ENCODE results near the gene FANCF. TPM values are rescaled to one million over a fixed set of nuclear protein-coding genes. Genes with fewer than 3 reads are reported as not detected.
A peak's percentile ranks its signal among the peaks of the same experiment; 100 is the strongest.
"Not testable (repeated sequence)": the region's sequence is repeated elsewhere in the genome, so short reads cannot be mapped to it uniquely, and the experiment has no call there.

Gene FANCF
- 1 to 10 TPM; 3.9 to 8.1 (median 5.8) TPM for polyA plus RNA-seq (ENCODE audit: insufficient read length in 10 of 10)
- long read RNA-seq, donor 1, transcript FANCF-201 (1 exons, 2,952 nt) = major isoform, 5 of 5 reads
- long read RNA-seq, donor 1, partial matches to known transcripts = 0 of 5 reads
- long read RNA-seq, donor 1, other reads (novel, unspliced or antisense) = 0 of 5 reads
- long read RNA-seq, donor 2, transcript FANCF-201 (1 exons, 2,952 nt) = major isoform, 6 of 6 reads
- long read RNA-seq, donor 2, partial matches to known transcripts = 0 of 6 reads
- long read RNA-seq, donor 2, other reads (novel, unspliced or antisense) = 0 of 6 reads
- long read RNA-seq, donor 3 = 0 reads
- long read RNA-seq, donor 4, partial matches to known transcripts = 0 of 3 reads
- long read RNA-seq, donor 4, other reads (novel, unspliced or antisense) = 0 of 3 reads
- long read RNA-seq, donor 5, transcript FANCF-201 (1 exons, 2,952 nt) = major isoform, 5 of 5 reads
- long read RNA-seq, donor 5, partial matches to known transcripts = 0 of 5 reads
- long read RNA-seq, donor 5, other reads (novel, unspliced or antisense) = 0 of 5 reads
- long read RNA-seq, donor 6, transcript FANCF-201 (1 exons, 2,952 nt) = major isoform, 10 of 10 reads
- long read RNA-seq, donor 6, partial matches to known transcripts = 0 of 10 reads
- long read RNA-seq, donor 6, other reads (novel, unspliced or antisense) = 0 of 10 reads
- long read RNA-seq, donor 7, partial matches to known transcripts = 0 of 2 reads
- long read RNA-seq, donor 7, other reads (novel, unspliced or antisense) = 0 of 2 reads
- long read RNA-seq, donor 8, transcript FANCF-201 (1 exons, 2,952 nt) = major isoform, 12 of 12 reads
- long read RNA-seq, donor 8, partial matches to known transcripts = 0 of 12 reads
- long read RNA-seq, donor 8, other reads (novel, unspliced or antisense) = 0 of 12 reads
- long read RNA-seq, donor 9, partial matches to known transcripts = 0 of 1 reads
- long read RNA-seq, donor 9, other reads (novel, unspliced or antisense) = 0 of 1 reads

- DNase-seq = peak; percentile 99
Measured at GRCh38 chr11:22625448-22626287, at the start of gene FANCF. Gene FANCF (minus strand): TSS chr11:22625823. CDS start chr11:22625810, 13 bp downstream.

GRCh38 chr11:22674470-22675439 is 49.1 kb upstream of the FANCF start:
- peak in 1 of 3 donors; percentile 26 for DNase-seq

- peak in 2 of 3 donors; percentile 46 to 66 for DNase-seq
Measured at GRCh38 chr11:22671751-22672150, 46.1 kb upstream of the FANCF start.

- DNase-seq = peak in 2 of 3 donors; percentile 37 to 65
Measured at GRCh38 chr11:22670830-22671229, 45.2 kb upstream of the FANCF start.

- no peak for DNase-seq
Measured at GRCh38 chr11:22669368-22669767, 43.7 kb upstream of the FANCF start.

- DNase-seq = peak in 1 of 3 donors; percentile 40
Measured at GRCh38 chr11:22668005-22668796, 42.6 kb upstream of the FANCF start.

GRCh38 chr11:22666688-22667439 is 41.2 kb upstream of the FANCF start:
- peak; percentile 26 to 87 (median 30) for DNase-seq

GRCh38 chr11:22666325-22666687 is 40.7 kb upstream of the FANCF start, which contains the start of gene GAS2:
Gene GAS2 (plus strand): TSS chr11:22666611. CDS start chr11:22674870, 8,259 bp downstream.
- DNase-seq = peak in 1 of 3 donors; percentile 69

GRCh38 chr11:22659783-22660182 is 34.2 kb upstream of the FANCF start:
- no peak for DNase-seq

- DNase-seq = no peak
Measured at GRCh38 chr11:22657101-22657694, 31.6 kb upstream of the FANCF start.

GRCh38 chr11:22656130-22656529 is 30.5 kb upstream of the FANCF start:
- no peak for DNase-seq

- DNase-seq = not testable (repeated sequence)
Measured at GRCh38 chr11:22652346-22652745, 26.7 kb upstream of the FANCF start.

GRCh38 chr11:22641559-22641958 is 15.9 kb upstream of the FANCF start:
- no peak for DNase-seq

- DNase-seq = no peak
Measured at GRCh38 chr11:22640862-22641261, 15.2 kb upstream of the FANCF start.

- no peak for DNase-seq
Measured at GRCh38 chr11:22635689-22636088, 10.1 kb upstream of the FANCF start.

- DNase-seq = peak in 1 of 3 donors; percentile 9
Measured at GRCh38 chr11:22634897-22635629, 9.4 kb upstream of the FANCF start.

GRCh38 chr11:22633354-22633902 is 7.8 kb upstream of the FANCF start:
- no peak for DNase-seq

Measured in muscle of back (tissue), 13 donors.